Stomach (tissue), 9 donors: Measurements from ENCODE around the gene TAS1R2. TPM values are rescaled to one million over a fixed set of nuclear protein-coding genes. Genes with fewer than 3 reads are reported as not detected.

Experiments
- DNase-seq, 2 donors: peaks; one replicate each; pipeline versions ENCODE4 v3.0.0 to v3.0.0-alpha.2; 2013 to 2019
- H3K27ac ChIP-seq, 5 donors: fragments of 200-600 bp in 4 of 5; sonication (generic) in 4 of 5; one replicate each; pipeline ENCODE4 v1.5.1; 2013 to 2019; ENCODE audit warnings: mild to moderate bottlenecking in 1 of 5, moderate library complexity in 1 of 5
- H3K27me3 ChIP-seq, 3 donors: fragments of 200-600 bp; sonication (generic); one replicate each; pipeline ENCODE4 v1.5.1; 2017 to 2019; ENCODE audit warnings: mixed run types in 1 of 3
- H3K36me3 ChIP-seq, 4 donors: fragments of 200-600 bp; sonication (generic); 1 replicate in 3 of 4; 2 replicates in 1 of 4; pipeline ENCODE4 v1.5.1; 2016 to 2019
- H3K4me1 ChIP-seq, 4 donors: fragments of 200-600 bp; sonication (generic); one replicate each; pipeline ENCODE4 v1.5.1; 2016 to 2019
- H3K4me3 ChIP-seq, 4 donors: fragments of 200-600 bp; sonication (generic) in 3 of 4; one replicate each; pipeline ENCODE4 v1.5.1; 2016 to 2019; ENCODE audit warnings: mild to moderate bottlenecking in 1 of 4
- H3K9me3 ChIP-seq, 4 donors: fragments of 200-600 bp; sonication (generic); one replicate each; pipeline ENCODE4 v1.5.1; 2016 to 2019
- CTCF ChIP-seq, 7 experiments: fragments of 450-650 bp in 4 of 7; fragments of 200-600 bp in 3 of 7; sonication (generic) in 3 of 7; IDR thresholded peaks; one replicate each; pipeline ENCODE4 v1.5.1; 2016 to 2019; ENCODE audit warnings: antibody characterized with exemption in 7 of 7, control low read depth in 2 of 7, mild to moderate bottlenecking in 1 of 7
- EP300 ChIP-seq: sonication (generic); formaldehyde crosslinking; IDR thresholded peaks from one replicate; pipeline ENCODE4 v1.6.1; 2017; ENCODE audit warnings: antibody characterized with exemption
- POLR2A ChIP-seq, 4 donors: fragments of 450-650 bp; IDR thresholded peaks; one replicate each; pipeline ENCODE4 v1.6.1; 2016; ENCODE audit warnings: antibody characterized with exemption in 4 of 4, control low read depth in 2 of 4, mild to moderate bottlenecking in 1 of 4, moderate library complexity in 1 of 4
- POLR2AphosphoS5 ChIP-seq, 3 donors: sonication (generic); formaldehyde crosslinking; IDR thresholded peaks; one replicate each; pipeline ENCODE4 v1.6.1; 2016; ENCODE audit warnings: antibody characterized with exemption in 3 of 3
- WGBS, 5 donors: extraction: QIAGEN DNeasy Blood & Tissue Kit in 3 of 5; methylation state at CpG; one replicate each; pipeline versions ENCODE4 v1.1.5 to v1.1.7; 2013 to 2018; 5-methylcytosine and 5-hydroxymethylcytosine counted together
- intact Hi-C: fragments of 100-400 bp; cut with DNase I; formaldehyde crosslinking; loops from one replicate; pipeline ENCODE4 v1.15.1; 2023; ENCODE audit warnings: low total_unique reads
- polyA plus RNA-seq, 3 donors: library from polyadenylated mRNA; stranded (reverse); fragments of 200-250 nt; gene quantifications; one replicate each; pipeline ENCODE4 v1.2.3, GENCODE V29; 2013
- total RNA-seq, 5 donors: library from RNA; depleted of rRNA; stranded (reverse); fragments of >200 nt; gene quantifications; one replicate each; pipeline versions ENCODE4 v1.1.0 to v1.2.3, GENCODE V29; 2014 to 2016
- donor health status: healthy with polysubstance abuse.
- donor health status: Bipolar disorder and iron deficiency.
- donor health status: healthy.

The TAS1R2 gene
- total and polyA plus RNA-seq, 8 donors = 9.9 TPM; not detected in 7

GRCh38 chr1:18903291-18903756 lies 43.9 kb upstream of the TAS1R2 start:
- peak overlapping the region; percentile 90 to 96 (median 93) for H3K27ac ChIP-seq
- H3K36me3 ChIP-seq = peaks cover 3 to 9% (median 7%) of the 10 kb centered on the region in 4 donors
- 18 to 32% (median 25%) methylated on average over 8 of the region's 8 CpGs for WGBS, 5 donors
- no peak for DNase-seq
- intact Hi-C loops = loop anchor here (10.0 kb wide), 1 partner anchor 51 kb away; the partner anchor contains the start of gene IFFO2
- H3K9me3 ChIP-seq = no peaks in the 10 kb centered on the region
- peak overlapping the region; percentile 74 to 93 (median 78) for H3K4me3 ChIP-seq
- TF ChIP-seq POLR2A (IDR thresholded peaks at IDR 0.05) = no peak
- TF ChIP-seq POLR2AphosphoS5 (IDR thresholded peaks at IDR 0.05) = no peak
- no peak for TF ChIP-seq CTCF (IDR thresholded peaks at IDR 0.05)
- no peak for TF ChIP-seq EP300
- no peaks in the 10 kb centered on the region for H3K27me3 ChIP-seq
- H3K4me1 ChIP-seq = peaks cover 19 to 46% (median 36%) of the 10 kb centered on the region in 4 donors

- peak; percentile 98 to 99 for DNase-seq
- intact Hi-C loops = loop anchor here (10.0 kb wide), 1 partner anchor 52 kb away; the partner anchor contains the start of gene IFFO2
- Histone ChIP-seq H3K4me3 (peak within 1 kb of the TSS; percentile 74 to 93 (median 78)), H3K9me3 (no peaks in the 10 kb centered on the region), H3K36me3 (peaks cover 0 to 3% (median 1%) of the 10 kb centered on the region in 4 donors), H3K4me1 (peaks cover 14 to 39% (median 32%) of the 10 kb centered on the region in 4 donors), H3K27me3 (no peaks in the 10 kb centered on the region), H3K27ac (peak within 1 kb of the TSS; percentile 90 to 96 (median 93))
- TF ChIP-seq POLR2A (IDR thresholded peaks at IDR 0.05) (no peak), CTCF (IDR thresholded peaks at IDR 0.05) (peak in 1 of 7 experiments; percentile 14), POLR2AphosphoS5 (IDR thresholded peaks at IDR 0.05) (peak; percentile 63 to 71 (median 67))
- WGBS, 5 donors = 0% methylated on average over 38 to 55 of the region's 55 CpGs
Observed at GRCh38 chr1:18902523-18903290, 43.2 kb upstream of the TAS1R2 start, which contains the start of gene ALDH4A1. TSS of gene ALDH4A1 (minus strand) at chr1:18902555. CDS start at chr1:18902523, 32 bp downstream.

- Histone ChIP-seq H3K27ac (peak overlapping the region; percentile 77 to 96 (median 91)), H3K36me3 (no peaks in the 10 kb centered on the region), H3K27me3 (no peaks in the 10 kb centered on the region), H3K4me3 (peak overlapping the region; percentile 74 to 93 (median 78)), H3K4me1 (peaks cover 7 to 33% (median 27%) of the 10 kb centered on the region in 4 donors), H3K9me3 (no peaks in the 10 kb centered on the region)
- intact Hi-C loops = loop anchor here (10.0 kb wide), 1 partner anchor 53 kb away; the partner anchor contains the start of gene IFFO2
- peak in 1 of 2 donors; percentile 59 for DNase-seq
- WGBS, 5 donors = 1 to 2% (median 1%) methylated on average over 16 to 44 of the region's 44 CpGs
- TF ChIP-seq POLR2AphosphoS5 (IDR thresholded peaks at IDR 0.05) = peak in 1 of 3 donors; percentile 61
- TF ChIP-seq CTCF (IDR thresholded peaks at IDR 0.05) = no peak
- TF ChIP-seq EP300 = no peak
Observed at GRCh38 chr1:18901952-18902522, 42.6 kb upstream of the TAS1R2 start.
